ENCODE data around the gene SUFU. TPM values are rescaled to one million over a fixed set of nuclear protein-coding genes. Genes with fewer than 3 reads are reported as not detected.

SUFU gene
- total RNA-seq, 1 experiment from 2014 or later: 2.7 TPM

GRCh38 chr10:102455893-102456471, 47.8 kb upstream of the SUFU start:
- intact Hi-C loops (cut with micrococcal nuclease): no loop called here
- no peaks in the 10 kb centered on the region for H3K9me3 ChIP-seq (ENCODE audit: low read length)
- H3K9ac ChIP-seq (ENCODE audit: low read length): no peak overlapping the region
- 0 out of 2 replicates have a peak, but pooled peaks cover 4% of the 10 kb centered on the region for H4K20me1 ChIP-seq (ENCODE audit: low read length)
- peaks cover 16% of the 10 kb centered on the region for H3K4me1 ChIP-seq (ENCODE audit: insufficient read depth, low read length)
- POLR2A ChIA-PET (ENCODE audit: unreplicated experiment): no interaction called here
- DNase-seq (no peak), ATAC-seq (no peak)
- CTCF ChIA-PET: no interaction called here
- no TSS peak for BruUV-seq (replicated peaks)
- H3F3A ChIP-seq (ENCODE audit: low read length, unreplicated experiment): no peaks in the 10 kb centered on the region
- TF ChIP-seq EZH2 (IDR thresholded peaks at IDR 0.05; ENCODE audit: low read length, unreplicated experiment) (no peak), EZH2phosphoT487 (IDR thresholded peaks at IDR 0.05; ENCODE audit: borderline replicate concordance, low read length) (no peak), CTCF (conservative IDR thresholded peaks at IDR 0.05; ENCODE audit: low read depth, low read length) (no peak)
- no peak overlapping the region for H3K27ac ChIP-seq (ENCODE audit: low read length)
- H3K27me3 ChIP-seq (ENCODE audit: low read length): no peaks in the 10 kb centered on the region
- no peak overlapping the region for H2AFZ ChIP-seq (ENCODE audit: low read length)
- H3K79me2 ChIP-seq (ENCODE audit: low read length): peaks cover 26% of the 10 kb centered on the region
- peaks cover 5% of the 10 kb centered on the region; the same call in 1 of the 2 replicates for H3K36me3 ChIP-seq (ENCODE audit: low read depth, low read length)
- no peak overlapping the region for H3K4me2 ChIP-seq (ENCODE audit: low read length)
- H3K9me2 ChIP-seq (replicated peaks; ENCODE audit: low read length): no peaks in the 10 kb centered on the region
- H3K4me3 ChIP-seq (ENCODE audit: low read length): no peak overlapping the region

GRCh38 chr10:102457591-102458150, 46.1 kb upstream of the SUFU start:
- POLR2A ChIA-PET (ENCODE audit: unreplicated experiment): no interaction called here
- Histone ChIP-seq H3K79me2 (ENCODE audit: low read length) (peaks cover 10% of the 10 kb centered on the region), H3K9ac (ENCODE audit: low read length) (no peak overlapping the region), H2AFZ (ENCODE audit: low read length) (no peak overlapping the region), H3K9me2 (replicated peaks; ENCODE audit: low read length) (no peaks in the 10 kb centered on the region), H3K36me3 (ENCODE audit: low read depth, low read length) (peaks cover 1% of the 10 kb centered on the region; the same call in 1 of the 2 replicates), H4K20me1 (ENCODE audit: low read length) (no peaks in the 10 kb centered on the region), H3K9me3 (ENCODE audit: low read length) (no peaks in the 10 kb centered on the region), H3K27ac (ENCODE audit: low read length) (no peak overlapping the region), H3K4me1 (ENCODE audit: insufficient read depth, low read length) (peaks cover 13% of the 10 kb centered on the region; the same call in 1 of the 2 replicates), H3K4me2 (ENCODE audit: low read length) (no peak overlapping the region), H3F3A (ENCODE audit: low read length, unreplicated experiment) (no peaks in the 10 kb centered on the region), H3K27me3 (ENCODE audit: low read length) (no peaks in the 10 kb centered on the region), H3K4me3 (ENCODE audit: low read length) (no peak overlapping the region)
- ATAC-seq: no peak
- no TSS peak for BruUV-seq (replicated peaks)
- CTCF ChIA-PET: no interaction called here
- TF ChIP-seq EZH2phosphoT487 (IDR thresholded peaks at IDR 0.05; ENCODE audit: borderline replicate concordance, low read length): no peak
- DNase-seq: no peak
- intact Hi-C loops (cut with micrococcal nuclease): no loop called here

GRCh38 chr10:102458656-102459055, 45.1 kb upstream of the SUFU start:
- ATAC-seq (no peak), DNase-seq (no peak)
- no peaks in the 10 kb centered on the region; the same call in 1 of the 2 replicates for H3K79me2 ChIP-seq (ENCODE audit: low read length)
- intact Hi-C loops (cut with micrococcal nuclease): no loop called here
- no peak overlapping the region for H3K4me2 ChIP-seq (ENCODE audit: low read length)
- H3K9me2 ChIP-seq (replicated peaks; ENCODE audit: low read length): no peaks in the 10 kb centered on the region
- H2AFZ ChIP-seq (ENCODE audit: low read length): no peak overlapping the region
- H3F3A ChIP-seq (ENCODE audit: low read length, unreplicated experiment): no peaks in the 10 kb centered on the region
- H4K20me1 ChIP-seq (ENCODE audit: low read length): no peaks in the 10 kb centered on the region
- H3K4me1 ChIP-seq (ENCODE audit: insufficient read depth, low read length): peaks cover 6% of the 10 kb centered on the region; the same call in 1 of the 2 replicates
- ChIA-PET POLR2A (ENCODE audit: unreplicated experiment) (no interaction called here), CTCF (no interaction called here)
- H3K27ac ChIP-seq (ENCODE audit: low read length): no peak overlapping the region
- H3K4me3 ChIP-seq (ENCODE audit: low read length): no peak overlapping the region
- no peaks in the 10 kb centered on the region for H3K36me3 ChIP-seq (ENCODE audit: low read depth, low read length)
- no peak overlapping the region for H3K9ac ChIP-seq (ENCODE audit: low read length)
- H3K27me3 ChIP-seq (ENCODE audit: low read length): no peaks in the 10 kb centered on the region
- TF ChIP-seq EZH2 (IDR thresholded peaks at IDR 0.05; ENCODE audit: low read length, unreplicated experiment) (no peak), EZH2phosphoT487 (IDR thresholded peaks at IDR 0.05; ENCODE audit: borderline replicate concordance, low read length) (no peak), CTCF (conservative IDR thresholded peaks at IDR 0.05; ENCODE audit: low read depth, low read length) (no peak)
- BruUV-seq (replicated peaks): no TSS peak
- no peaks in the 10 kb centered on the region for H3K9me3 ChIP-seq (ENCODE audit: low read length)
